ENCODE data around the gene GUCA1A.

GRCh38 chr6:42171813-42172581 lies 1.2 kb upstream of the GUCA1A start:
- TF ChIP-seq CTCF (IDR thresholded peaks at IDR 0.05) (no peak), POLR2AphosphoS5 (IDR thresholded peaks at IDR 0.05) (no peak)

Data from stomach (tissue), 4 donors.